PFSK-1 (cell line): ENCODE results near the gene ATP8A1.

Experiments
- FOXP2 ChIP-seq: optimal IDR thresholded peaks from 2 replicates; pipeline ENCODE3; 2011; ENCODE audit warnings: borderline replicate concordance, control low read depth, inconsistent platforms; ENCODE audit not compliant: insufficient read depth; ENCODE audit errors: extremely low read length, extremely low read depth
- POLR2AphosphoS5 ChIP-seq: IDR thresholded peaks from 2 replicates; pipeline ENCODE4 v1.6.1; 2012; ENCODE audit warnings: low read depth, mild to moderate bottlenecking, control low read depth, low read length, moderate library complexity
- REST ChIP-seq, 2 experiments: IDR thresholded peaks; 2 replicates each; pipeline versions ENCODE4 v1.6.1 to v1.8.0; 2011 to 2012; ENCODE audit warnings: low read depth in 2 of 2, low read length in 2 of 2, control low read depth in 1 of 2, inconsistent platforms in 1 of 2, mild to moderate bottlenecking in 1 of 2, moderate library complexity in 1 of 2; ENCODE audit not compliant: insufficient read depth in 1 of 2
- TAF1 ChIP-seq: IDR thresholded peaks from 2 replicates; pipeline ENCODE4 v1.6.1; 2012; ENCODE audit warnings: low read length, control low read depth, borderline replicate concordance; ENCODE audit not compliant: insufficient read depth

- no peak for TF ChIP-seq REST (IDR thresholded peaks at IDR 0.05; ENCODE audit: insufficient read depth in 1 of 2, low read depth in 2 of 2, low read length in 2 of 2)
- no peak for TF ChIP-seq POLR2AphosphoS5
- no peak for TF ChIP-seq TAF1
- TF ChIP-seq FOXP2 = no peak
Measured at GRCh38 chr4:42561031-42561430, 95.9 kb downstream of the ATP8A1 start.
